Activated CD8-positive, alpha-beta T cell treated with anti-CD3 and anti-CD28 coated beads for 36 hours (primary cell): ENCODE data around the gene ASIC1. TPM values are rescaled to one million over a fixed set of nuclear protein-coding genes. Genes with fewer than 3 reads are reported as not detected.

ENCODE experiments used
- ATAC-seq: fragments of 200-7000 bp; cut with Tn5 transposase; one replicate; pipeline ENCODE4 v1.10.0; 2021; ENCODE audit warnings: mild to moderate bottlenecking, moderate library complexity
- CTCF ChIA-PET: fragments of 350-600 bp; sonication (Branson Sonifier 250); formaldehyde crosslinking; loops from one replicate; lab custom pipeline; 2021; ENCODE audit warnings: antibody characterized with exemption; lab: Charles Lee
- POLR2A ChIA-PET: fragments of 350-600 bp; sonication (Branson Sonifier 250); formaldehyde crosslinking; loops from one replicate; lab custom pipeline; 2021; ENCODE audit warnings: antibody characterized with exemption; lab: Charles Lee
- DNase-seq: peaks from one replicate; pipeline ENCODE4 v3.0.0-alpha.2; 2020
- H3K27ac Mint-ChIP-seq: one replicate; pipeline ENCODE4 v1.8.0; 2021; ENCODE audit warnings: mild to moderate bottlenecking, mixed read lengths
- H3K27me3 Mint-ChIP-seq: one replicate; pipeline ENCODE4 v1.8.0; 2021; ENCODE audit warnings: mixed read lengths
- H3K36me3 Mint-ChIP-seq: one replicate; pipeline ENCODE4 v1.8.0; 2021; ENCODE audit warnings: low read depth, mixed read lengths
- H3K4me1 Mint-ChIP-seq: one replicate; pipeline ENCODE4 v1.8.0; 2021; ENCODE audit warnings: low read depth, mixed read lengths
- H3K4me3 Mint-ChIP-seq: one replicate; pipeline ENCODE4 v1.8.0; 2021; ENCODE audit warnings: mild to moderate bottlenecking, moderate library complexity, mixed read lengths
- H3K9me3 Mint-ChIP-seq: one replicate; pipeline ENCODE4 v1.8.0; 2021; ENCODE audit warnings: mixed read lengths
- CTCF ChIP-seq: fragments of 200-600 bp; IDR thresholded peaks from one replicate; pipeline ENCODE4 v1.8.0; 2022; ENCODE audit warnings: antibody characterized with exemption, mild to moderate bottlenecking
- intact Hi-C: fragments of 100-400 bp; cut with micrococcal nuclease; formaldehyde crosslinking; loops from one replicate; pipeline ENCODE4 v1.10.0; 2022
- total RNA-seq, 2 experiments: library from RNA; stranded (reverse); gene quantifications; one replicate each; pipeline ENCODE4 v1.2.3, GENCODE V29; 2021

Gene ASIC1
- total RNA-seq, 2 experiments from 2014 or later, result 14.3 to 17.3 TPM

DNA sequence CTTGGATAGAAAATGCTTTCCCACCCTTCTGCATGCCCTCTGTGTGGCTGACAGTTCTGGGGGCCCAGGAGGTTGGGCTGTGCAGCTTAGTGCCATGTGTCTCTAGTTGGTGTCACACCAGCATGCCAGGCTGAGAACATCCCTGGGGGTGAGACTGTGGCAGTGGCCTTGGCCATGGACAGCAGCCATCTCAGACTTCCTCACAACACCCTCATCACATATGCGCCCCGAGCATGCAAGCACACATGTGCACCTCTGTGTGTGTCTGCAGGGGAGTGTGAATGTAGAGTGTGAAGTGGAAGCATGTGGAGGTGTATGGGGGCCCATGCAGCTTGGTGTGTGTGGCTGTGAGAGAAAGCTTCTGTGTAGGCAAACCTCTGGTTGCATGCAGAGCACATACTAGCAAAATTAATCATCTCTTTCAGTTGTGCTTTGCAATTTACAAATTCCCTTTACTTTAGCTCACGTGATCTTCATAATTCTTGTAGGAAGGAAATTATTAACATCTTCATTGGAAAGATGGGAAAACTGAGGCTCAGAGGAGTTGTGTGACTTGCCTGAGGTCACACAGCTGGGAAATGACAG is 8.4 kb downstream of the ASIC1 start:
- Mint-ChIP-seq H3K27me3 (no peaks in the 10 kb centered on the region), H3K36me3 (peaks cover 12% of the 10 kb centered on the region), H3K4me3 (no peak overlapping the region), H3K9me3 (no peaks in the 10 kb centered on the region), H3K27ac (no peak overlapping the region), H3K4me1 (peaks cover 7% of the 10 kb centered on the region)
- no peak for ATAC-seq
- intact Hi-C loops, result no loop called here
- CTCF ChIA-PET, result interaction anchor here (0.8 to 22.9 kb wide), 9 partner anchors 9 to 188 kb away, joined by 3 to 299 read pairs (median 5); partner anchors contain the start of genes COX14 and SMARCD1
- no peak for TF ChIP-seq CTCF
- POLR2A ChIA-PET, result interaction anchor here (1.3 to 1.4 kb wide), 2 partner anchors 17 to 27 kb away, joined by 3 to 4 read pairs; no protein-coding TSS in a partner anchor
- DNase-seq, result no peak

DNA sequence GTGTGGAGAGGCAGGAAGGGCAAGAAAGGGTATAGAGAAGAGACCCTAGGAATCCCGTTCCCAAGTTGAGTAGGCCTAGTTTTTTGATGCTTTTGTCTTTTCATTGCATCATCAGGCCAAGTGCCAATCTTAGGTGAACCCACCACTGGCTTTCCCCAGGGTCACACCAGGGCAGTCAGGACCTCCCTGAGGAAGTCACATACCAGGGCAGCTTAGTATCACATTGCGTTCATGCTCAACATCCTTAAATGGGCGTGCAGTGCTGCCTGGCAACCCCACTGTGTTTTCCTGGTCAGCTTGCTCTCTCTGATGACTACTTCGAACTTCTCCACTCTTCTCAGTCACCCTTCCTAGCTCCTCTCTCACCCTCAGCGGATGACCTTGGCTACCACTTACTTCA is 9.0 kb downstream of the ASIC1 start:
- Mint-ChIP-seq H3K4me3 (no peak overlapping the region), H3K27me3 (no peaks in the 10 kb centered on the region), H3K36me3 (peaks cover 7% of the 10 kb centered on the region), H3K27ac (no peak overlapping the region), H3K9me3 (no peaks in the 10 kb centered on the region), H3K4me1 (peaks cover 4% of the 10 kb centered on the region)
- ATAC-seq (no peak), DNase-seq (no peak)
- no peak for TF ChIP-seq CTCF
- POLR2A ChIA-PET, result interaction anchor here (0.5 to 1.4 kb wide), 4 partner anchors 16 to 39 kb away, joined by 3 to 4 read pairs (median 3); no protein-coding TSS in a partner anchor
- CTCF ChIA-PET, result interaction anchor here (0.8 to 22.9 kb wide), 9 partner anchors 8 to 187 kb away, joined by 3 to 299 read pairs (median 5); partner anchors contain the start of genes COX14 and SMARCD1
- intact Hi-C loops, result no loop called here

GRCh38 chr12:50069069-50069468 is 11.7 kb downstream of the ASIC1 start:
- no peak for DNase-seq
- no peaks in the 10 kb centered on the region for H3K27me3 Mint-ChIP-seq
- no peaks in the 10 kb centered on the region for H3K9me3 Mint-ChIP-seq
- no peak overlapping the region for H3K27ac Mint-ChIP-seq
- H3K4me1 Mint-ChIP-seq, result peaks cover 4% of the 10 kb centered on the region
- no peak overlapping the region for H3K4me3 Mint-ChIP-seq
- POLR2A ChIA-PET, result interaction anchor here (1.6 to 1.7 kb wide), 2 partner anchors 15 to 44 kb away, joined by 3 to 5 read pairs; partner anchors contain the start of gene RACGAP1
- H3K36me3 Mint-ChIP-seq, result peaks cover 2% of the 10 kb centered on the region
- intact Hi-C loops, result no loop called here
- no peak for TF ChIP-seq CTCF
- CTCF ChIA-PET, result interaction anchor here (0.6 to 22.9 kb wide), 17 partner anchors 9 to 377 kb away, joined by 3 to 299 read pairs (median 6); partner anchors contain the start of genes CERS5, COX14, RACGAP1 and SMARCD1
- ATAC-seq, result no peak

GRCh38 chr12:50069539-50069938 is 12.1 kb downstream of the ASIC1 start:
- Mint-ChIP-seq H3K4me3 (no peak overlapping the region), H3K4me1 (peaks cover 4% of the 10 kb centered on the region), H3K9me3 (no peaks in the 10 kb centered on the region), H3K36me3 (peaks cover 2% of the 10 kb centered on the region), H3K27ac (no peak overlapping the region), H3K27me3 (no peaks in the 10 kb centered on the region)
- ChIA-PET POLR2A (interaction anchor here (1.5 to 1.7 kb wide), 2 partner anchors 35 to 44 kb away, joined by 3 to 4 read pairs; partner anchors contain the start of gene RACGAP1), CTCF (interaction anchor here (0.9 to 22.9 kb wide), 20 partner anchors 9 to 356 kb away, joined by 3 to 299 read pairs (median 5); partner anchors contain the start of genes CERS5, RACGAP1 and SMARCD1)
- no peak for DNase-seq
- intact Hi-C loops, result no loop called here
- no peak for TF ChIP-seq CTCF
- no peak for ATAC-seq
